VCaP (cell line): ENCODE results near the gene CCDC27.

Experiments used
- H3K27ac ChIP-seq: fragments of 450-650 bp; 2 replicates; pipeline ENCODE4 v1.5.1; 2017
- TF ChIP-seq, protein P1 (sequence below): fragments of 450-650 bp; conservative IDR thresholded peaks from 2 replicates; pipeline ENCODE4 v1.5.1; 2017; ENCODE audit warnings: mild to moderate bottlenecking, moderate library complexity

Gene CCDC27

DNA sequence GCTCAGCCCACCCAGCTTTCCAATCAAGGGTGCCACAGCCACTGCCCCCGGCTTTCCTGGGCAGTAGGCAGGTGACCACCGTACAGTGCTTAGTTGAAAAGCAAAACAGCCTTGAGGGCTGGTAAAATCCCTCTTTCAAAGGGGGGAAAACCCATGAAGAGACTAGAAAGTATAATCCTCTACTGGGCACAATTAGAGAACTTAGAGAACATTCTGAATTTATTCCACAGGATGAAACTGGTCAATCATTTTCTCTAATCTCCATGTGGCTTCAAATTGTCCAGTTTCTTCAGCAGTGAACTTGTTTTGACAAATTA is 59.3 kb downstream of the CCDC27 start:
- H3K27ac ChIP-seq, result no peak overlapping the region
- TF ChIP-seq, protein P1, sequence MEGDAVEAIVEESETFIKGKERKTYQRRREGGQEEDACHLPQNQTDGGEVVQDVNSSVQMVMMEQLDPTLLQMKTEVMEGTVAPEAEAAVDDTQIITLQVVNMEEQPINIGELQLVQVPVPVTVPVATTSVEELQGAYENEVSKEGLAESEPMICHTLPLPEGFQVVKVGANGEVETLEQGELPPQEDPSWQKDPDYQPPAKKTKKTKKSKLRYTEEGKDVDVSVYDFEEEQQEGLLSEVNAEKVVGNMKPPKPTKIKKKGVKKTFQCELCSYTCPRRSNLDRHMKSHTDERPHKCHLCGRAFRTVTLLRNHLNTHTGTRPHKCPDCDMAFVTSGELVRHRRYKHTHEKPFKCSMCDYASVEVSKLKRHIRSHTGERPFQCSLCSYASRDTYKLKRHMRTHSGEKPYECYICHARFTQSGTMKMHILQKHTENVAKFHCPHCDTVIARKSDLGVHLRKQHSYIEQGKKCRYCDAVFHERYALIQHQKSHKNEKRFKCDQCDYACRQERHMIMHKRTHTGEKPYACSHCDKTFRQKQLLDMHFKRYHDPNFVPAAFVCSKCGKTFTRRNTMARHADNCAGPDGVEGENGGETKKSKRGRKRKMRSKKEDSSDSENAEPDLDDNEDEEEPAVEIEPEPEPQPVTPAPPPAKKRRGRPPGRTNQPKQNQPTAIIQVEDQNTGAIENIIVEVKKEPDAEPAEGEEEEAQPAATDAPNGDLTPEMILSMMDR, result no peak

DNA sequence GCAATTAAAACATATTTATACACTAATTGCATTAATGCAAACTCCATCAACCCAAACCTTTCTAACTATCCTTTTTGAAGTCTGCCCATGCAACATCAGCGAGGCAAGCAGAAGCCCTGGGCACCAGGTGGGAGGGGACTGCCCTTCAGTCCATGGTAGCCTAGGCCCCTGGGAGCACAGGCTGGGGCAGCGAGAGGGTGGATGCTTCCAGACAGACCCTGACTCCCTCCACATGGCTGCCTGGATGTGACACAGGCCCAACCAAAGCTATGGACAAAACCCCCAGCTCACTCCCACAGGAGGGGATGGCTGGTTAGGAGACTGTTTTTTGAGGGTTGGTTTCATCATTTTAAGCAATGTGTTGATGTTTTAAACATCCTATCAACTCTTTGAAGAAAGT is 61.8 kb downstream of the CCDC27 start:
- TF ChIP-seq, protein P1, result no peak
- H3K27ac ChIP-seq, result no peak overlapping the region

DNA sequence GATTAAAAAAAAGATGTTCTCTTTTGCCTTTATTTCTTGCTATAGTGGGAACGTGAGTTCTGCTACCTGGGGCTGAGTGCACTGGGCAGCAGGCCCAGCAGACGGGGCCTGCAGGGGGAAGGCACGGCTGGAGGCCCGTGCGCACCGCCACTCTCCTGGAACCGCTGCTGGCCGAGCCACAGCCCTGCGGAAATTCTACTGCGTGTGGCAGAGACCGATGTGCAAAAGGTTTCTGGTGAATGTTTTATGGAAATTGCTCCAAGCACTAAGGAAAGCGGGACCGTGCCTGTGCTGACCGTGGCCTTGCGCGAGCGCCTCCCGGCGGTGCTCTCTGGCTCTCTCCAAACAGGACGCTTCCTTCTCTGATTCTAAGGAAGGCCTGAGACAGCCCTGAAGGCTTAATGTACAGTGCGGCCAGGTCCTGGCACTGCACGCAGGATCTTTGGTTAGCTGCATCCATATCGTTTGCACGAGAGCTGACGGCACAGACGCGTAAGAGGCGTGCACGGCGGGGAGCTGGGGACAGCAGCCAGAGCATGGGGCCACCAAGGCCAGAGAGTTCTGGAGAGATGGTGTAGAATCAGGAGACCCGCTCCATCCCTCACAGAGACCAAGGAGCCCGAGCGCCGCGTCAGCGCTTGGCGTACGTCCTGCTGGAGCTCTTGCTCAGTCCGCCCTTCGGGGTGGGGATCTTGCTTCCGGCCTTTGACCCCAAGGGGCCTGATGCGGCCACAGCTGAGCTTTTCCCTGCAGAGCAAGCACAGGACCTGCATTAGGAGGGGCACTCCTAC is 62.7 kb downstream of the CCDC27 start:
- H3K27ac ChIP-seq, result no peak overlapping the region
- TF ChIP-seq, protein P1, result no peak

DNA sequence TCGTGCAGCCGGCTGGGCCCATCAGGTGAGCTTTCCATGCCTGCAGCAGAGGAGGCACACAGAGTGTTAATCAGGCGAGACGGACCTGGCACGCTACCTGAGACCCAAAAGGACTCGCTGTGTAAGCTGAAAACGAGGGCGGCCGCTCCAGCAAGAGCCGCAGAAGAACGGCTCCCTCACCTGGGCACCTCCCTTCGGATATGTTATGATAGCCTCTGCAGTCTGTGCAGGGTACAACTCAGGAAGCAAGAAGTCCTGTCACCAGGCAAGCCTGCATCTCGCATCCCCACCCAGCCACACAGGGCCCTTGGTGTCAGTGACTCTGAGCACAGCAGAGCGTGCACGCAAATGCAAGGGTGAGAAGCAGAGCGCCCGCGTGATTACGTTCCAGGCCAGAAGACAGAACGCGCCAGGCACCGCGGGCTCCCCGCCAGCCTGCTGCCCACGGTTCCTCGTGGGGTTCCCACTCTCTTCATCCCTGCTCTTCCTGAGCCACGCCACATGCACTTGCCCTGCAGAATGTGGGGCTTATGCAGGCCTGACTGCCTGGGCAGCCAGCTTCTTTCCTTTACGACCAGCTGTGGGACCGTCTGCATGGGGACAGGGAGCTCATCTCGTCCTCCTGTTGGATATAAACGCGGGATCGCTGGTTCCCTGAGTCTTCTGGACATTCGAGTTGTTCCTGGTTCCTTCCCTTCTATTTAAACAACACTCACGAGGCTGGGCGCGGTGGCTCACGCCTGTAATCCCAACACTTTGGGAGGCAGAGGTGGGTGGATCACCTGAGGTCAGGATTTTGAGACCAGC is 64.3 kb downstream of the CCDC27 start:
- TF ChIP-seq, protein P1, result no peak

DNA sequence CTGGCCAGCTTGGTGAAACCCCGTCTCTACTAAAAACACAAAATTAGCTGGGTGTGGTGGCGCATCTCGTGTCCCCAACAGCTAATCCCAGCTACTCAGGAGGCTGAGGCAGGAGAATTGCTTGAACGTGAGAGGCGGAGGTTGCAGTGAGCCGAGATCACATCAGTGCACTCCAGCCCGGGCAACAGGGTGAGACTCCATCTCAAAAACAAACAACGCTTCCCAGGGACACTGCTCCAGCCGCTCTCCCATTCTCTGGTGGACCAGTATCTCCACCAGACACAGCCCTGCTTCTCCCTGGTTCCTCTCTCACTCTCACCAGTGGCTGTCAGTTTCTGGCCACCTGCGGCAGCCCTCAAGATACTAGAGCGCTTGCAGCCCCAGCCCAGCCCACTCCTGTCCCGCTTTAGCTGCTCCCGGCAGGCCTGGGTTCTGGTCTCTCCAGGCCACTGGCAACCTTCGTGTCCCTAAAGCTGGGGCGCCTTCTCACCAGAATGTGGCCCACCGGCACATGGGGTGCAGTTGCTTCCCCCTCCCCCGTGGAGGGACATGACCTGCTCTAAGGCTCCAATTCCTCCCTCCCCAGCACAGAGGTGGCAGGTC is 65.0 kb downstream of the CCDC27 start:
- TF ChIP-seq, protein P1, result no peak

More for the DNA sequence above, 64.3 kb downstream of the CCDC27 start:
- no peak overlapping the region for H3K27ac ChIP-seq

DNA sequence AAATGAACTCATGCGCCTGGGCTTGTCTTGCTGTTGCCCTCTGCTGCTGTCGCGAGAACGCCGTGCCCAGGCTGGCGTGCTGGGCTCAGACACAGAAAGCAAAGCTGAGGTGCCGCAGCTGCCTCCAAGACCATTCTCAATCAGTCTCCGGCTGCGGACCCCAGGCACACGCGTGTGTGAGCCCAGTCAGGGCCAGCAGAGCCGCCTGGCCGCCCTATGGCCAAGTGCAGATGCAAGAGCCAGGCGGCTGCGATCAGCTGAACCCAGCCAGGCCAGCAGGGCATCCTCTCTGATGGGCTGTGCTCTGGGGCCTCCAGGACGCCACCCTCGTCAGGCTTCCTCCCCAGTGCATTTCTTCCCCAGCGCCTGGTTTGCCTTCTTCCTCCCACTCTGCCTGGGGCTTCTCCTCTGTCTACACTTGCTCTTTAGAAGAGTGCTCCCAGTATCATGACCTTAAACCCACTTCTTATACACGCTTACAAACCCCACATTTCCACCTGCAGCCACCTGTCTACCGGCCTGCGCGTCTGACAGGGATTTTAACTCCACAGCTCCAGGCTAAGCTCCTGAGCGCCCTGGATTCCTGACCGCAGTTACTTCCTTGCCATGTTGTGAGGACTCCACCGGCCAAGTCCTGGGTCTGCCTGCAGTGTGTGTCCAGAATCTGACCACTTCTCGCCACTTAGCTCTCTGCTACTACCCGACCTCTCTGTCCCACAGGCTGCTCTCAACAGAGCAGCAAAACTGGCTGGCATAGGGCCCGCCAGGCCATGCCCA is 65.8 kb downstream of the CCDC27 start:
- TF ChIP-seq, protein P1, result no peak
- no peak overlapping the region for H3K27ac ChIP-seq

More for the DNA sequence above, 65.0 kb downstream of the CCDC27 start:
- H3K27ac ChIP-seq, result no peak overlapping the region
